HL-60/S4 treated with retinoic acid at 250 ng/mL for 4 days and 3 days (cell line): ENCODE measurements around the gene KCNT2.
"Not testable (repeated sequence)": the region's sequence is repeated elsewhere in the genome, so short reads cannot be mapped to it uniquely, and the experiment has no call there.

Experiments
- in situ Hi-C: fragments of 300-500 bp; cut with MboI; formaldehyde crosslinking; loops from 2 replicates; pipeline ENCODE4 v1.7.0; 2022; ENCODE audit warnings: low sequenced_read_pairs

KCNT2 gene

DNA sequence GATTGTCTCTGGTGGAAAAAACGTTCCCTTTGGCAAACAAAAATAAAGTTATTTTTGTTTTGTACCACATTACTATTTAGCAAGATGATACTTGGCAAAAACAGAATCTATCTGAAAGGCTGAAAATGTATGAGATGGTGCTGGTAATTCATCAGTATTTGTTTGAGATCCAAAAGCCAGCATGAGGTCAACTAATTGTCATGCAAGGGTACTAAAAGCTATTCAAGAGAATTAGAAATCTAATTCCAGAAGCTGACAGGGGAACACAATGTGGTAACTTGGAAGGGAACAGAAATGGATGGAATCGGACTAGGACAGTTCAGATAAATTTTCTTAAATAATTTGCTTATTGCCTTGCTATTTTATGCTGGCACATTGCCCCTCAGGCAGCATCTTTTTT is 263.8 kb downstream of the KCNT2 start:
- in situ Hi-C loops: no loop called here

DNA sequence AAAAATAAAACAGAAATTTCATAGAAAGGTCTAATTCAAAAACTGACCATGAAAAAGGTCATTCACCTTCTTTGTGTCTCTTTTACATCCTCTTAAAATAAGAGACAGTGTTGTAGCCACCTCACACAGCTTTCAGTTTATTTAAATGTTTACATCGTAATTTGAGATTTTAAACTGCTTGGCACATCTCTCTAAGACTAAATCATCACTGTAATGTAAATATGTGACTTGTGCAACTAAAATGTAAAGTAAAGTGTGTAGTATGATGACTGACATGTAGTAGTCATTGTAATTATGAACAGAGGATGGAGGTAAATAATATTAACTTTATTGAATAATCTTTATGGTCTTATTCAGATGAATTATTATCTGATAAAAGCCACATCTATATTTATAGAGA is 283.9 kb downstream of the KCNT2 start:
- in situ Hi-C loops: no loop called here

DNA sequence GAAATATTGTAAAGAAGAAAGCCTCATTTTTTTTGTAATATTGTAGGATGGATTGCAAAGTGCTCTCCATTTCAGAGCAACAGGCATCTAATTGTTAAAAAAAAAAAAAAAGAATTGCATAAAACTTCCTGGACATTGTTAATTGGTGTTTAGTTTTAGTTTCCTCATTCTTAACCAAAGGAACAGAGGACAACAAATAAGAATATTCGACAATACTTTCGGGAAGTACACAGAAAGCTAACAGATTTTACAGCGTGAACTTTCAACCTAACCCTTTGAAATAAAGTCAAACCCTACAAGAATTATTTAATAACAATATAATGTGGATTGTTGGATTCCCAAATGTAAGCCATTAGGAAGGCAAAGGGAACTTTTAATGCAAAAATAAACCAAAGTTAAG is 284.4 kb downstream of the KCNT2 start:
- in situ Hi-C loops: no loop called here

DNA sequence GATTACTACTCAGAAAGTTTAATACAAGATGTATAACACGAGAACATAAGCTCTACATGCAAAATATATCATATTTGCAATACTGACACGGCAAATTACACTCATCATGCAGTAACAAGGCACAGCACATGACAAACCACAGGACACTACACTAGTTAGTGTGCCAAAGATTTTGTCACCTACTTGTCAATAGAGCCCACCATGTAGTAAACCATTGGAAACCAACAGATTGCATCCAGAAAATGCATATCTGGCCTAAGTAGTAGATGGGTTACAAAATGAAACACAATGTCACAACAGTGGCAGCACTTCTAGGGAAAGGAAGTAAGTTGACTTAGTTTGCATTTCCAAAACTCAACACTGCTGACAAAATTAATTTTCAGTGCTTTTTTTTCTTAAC is 288.9 kb downstream of the KCNT2 start:
- in situ Hi-C loops: no loop called here

DNA sequence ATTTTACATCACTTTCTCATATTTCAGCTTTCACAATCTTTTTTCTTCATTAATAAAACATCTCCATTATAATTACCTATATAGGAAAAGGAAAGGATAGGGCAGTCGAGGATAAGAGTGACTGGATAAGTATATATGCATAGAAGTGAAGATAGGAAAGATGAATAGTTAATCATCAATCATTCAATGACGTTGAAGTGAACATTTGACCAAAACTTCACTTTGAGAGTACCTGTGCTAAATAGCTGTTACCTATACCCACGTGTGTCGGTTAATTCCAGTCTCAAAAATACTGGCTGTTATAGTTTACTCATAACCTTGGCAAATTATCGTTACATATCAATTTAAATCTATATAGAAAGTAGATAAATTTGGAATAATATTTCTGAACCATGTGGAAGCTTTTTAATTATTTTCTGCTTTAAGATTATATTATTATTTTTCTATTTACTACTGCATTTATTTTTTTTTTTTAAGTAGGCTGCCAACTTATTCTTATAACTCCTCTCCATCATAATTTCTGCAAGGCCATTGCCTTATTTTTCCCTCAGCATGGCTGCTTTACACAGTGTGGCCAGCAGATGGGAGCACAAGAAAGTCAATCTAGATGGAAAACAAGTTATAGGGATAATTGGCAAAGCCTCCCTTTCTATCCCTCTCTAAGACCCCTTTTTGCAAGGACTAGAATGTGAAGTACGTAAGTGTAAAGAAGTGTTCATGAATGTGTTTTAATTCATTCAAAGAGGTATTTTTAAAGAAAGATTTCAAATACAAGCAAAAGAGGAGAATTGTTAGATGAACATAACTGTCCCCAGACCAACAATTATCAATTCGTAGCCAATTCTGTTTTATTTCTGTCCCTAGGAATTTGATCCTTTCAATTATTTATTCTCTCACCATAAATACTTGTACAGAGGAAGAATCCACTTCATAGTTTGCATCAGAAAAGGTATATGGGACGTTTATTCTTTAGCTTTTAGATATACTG is 290.4 kb downstream of the KCNT2 start:
- in situ Hi-C loops: no loop called here

DNA sequence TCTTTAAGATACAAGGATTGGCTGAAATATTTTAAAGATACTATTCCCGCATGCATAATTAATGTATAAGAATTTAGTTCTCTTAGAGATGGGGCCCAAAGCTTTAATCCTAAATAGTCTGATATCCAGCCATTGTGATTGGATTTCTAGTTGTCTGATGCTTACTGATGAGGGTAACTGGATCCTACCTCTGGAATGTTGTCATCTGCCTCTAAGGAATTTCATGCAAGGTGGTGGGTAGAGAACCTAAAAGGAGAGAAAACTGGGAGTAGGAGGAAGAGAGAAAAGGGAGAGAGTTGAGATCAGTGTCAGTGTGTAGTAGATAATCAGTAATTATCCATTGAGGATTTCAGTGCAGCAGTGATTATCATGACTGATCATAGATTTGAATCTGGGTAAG is 295.5 kb downstream of the KCNT2 start:
- in situ Hi-C loops: no loop called here

DNA sequence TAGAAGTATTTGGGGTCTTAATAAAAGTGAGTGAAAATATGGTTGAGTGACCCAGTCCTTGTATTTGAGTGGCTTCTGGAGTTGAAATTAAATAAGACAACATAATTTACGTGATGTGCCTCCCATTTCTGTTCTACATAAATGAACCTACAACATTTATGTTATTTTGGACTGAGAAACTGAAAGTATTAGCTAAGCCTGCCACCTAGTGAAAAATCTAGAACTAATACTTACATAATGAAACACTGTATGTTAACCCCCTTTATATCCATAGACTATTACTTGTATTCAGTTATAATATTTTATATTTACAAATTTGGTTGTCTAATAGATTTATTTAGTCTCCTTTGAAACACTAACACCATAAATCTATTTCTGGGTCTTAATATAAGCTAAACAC is 298.9 kb downstream of the KCNT2 start:
- in situ Hi-C loops: no loop called here

DNA sequence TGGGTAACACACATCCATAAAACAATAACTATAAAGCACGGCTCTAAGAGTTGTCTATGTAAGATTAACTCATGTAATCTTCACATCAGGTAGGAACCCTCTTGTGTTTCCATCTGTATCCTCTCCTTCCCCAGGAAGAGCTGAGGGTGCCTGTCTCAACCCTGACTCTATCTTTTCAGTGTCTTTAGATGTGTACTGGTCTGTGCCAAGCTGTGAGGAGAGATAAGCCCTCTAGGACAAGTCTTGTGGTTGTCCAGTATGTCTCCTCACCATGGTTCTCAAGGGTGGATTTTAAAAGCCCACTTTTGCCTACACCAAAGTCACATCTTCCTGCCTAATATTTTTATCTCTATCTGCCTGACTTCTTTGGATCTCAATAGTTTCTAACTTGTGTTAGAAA is 300.1 kb downstream of the KCNT2 start:
- in situ Hi-C loops: no loop called here

DNA sequence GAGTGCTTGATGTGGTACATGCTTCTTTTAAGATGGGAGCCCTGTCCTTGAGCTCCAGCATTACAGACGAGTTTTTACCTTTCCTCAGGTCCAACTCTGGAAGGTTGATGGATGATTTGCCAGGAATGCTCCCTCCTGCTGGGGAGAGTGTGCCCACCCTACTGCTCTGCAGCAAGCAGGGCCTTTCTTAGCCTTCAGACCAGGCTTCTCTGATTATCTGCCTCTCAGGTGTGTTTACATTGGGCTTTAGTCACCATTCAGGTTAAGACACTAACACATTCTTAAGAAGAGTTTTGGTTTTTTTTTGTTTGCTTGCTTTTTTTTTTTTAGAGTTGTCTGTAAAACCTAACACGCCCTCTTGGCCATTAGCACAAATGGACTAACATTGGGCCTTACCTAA is 301.8 kb downstream of the KCNT2 start:
- in situ Hi-C loops: no loop called here

DNA sequence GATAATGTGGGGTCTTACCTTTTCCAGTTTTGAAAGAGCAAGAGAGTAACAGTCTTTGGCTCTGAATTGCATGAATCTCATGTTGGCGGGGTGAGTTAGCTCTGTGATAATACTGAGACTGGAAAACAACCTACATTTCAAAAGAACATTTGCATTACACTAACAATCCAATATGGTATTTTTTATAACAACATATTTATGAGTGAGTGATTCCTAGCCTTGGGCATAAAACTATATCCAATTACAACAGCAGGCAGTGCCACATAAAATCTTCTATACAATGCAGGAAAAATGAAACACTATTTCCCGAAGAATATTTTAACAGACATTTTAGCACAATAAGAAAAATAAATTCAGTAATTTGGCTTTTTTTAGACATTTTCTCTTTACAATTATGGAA is 303.0 kb downstream of the KCNT2 start:
- in situ Hi-C loops: no loop called here

DNA sequence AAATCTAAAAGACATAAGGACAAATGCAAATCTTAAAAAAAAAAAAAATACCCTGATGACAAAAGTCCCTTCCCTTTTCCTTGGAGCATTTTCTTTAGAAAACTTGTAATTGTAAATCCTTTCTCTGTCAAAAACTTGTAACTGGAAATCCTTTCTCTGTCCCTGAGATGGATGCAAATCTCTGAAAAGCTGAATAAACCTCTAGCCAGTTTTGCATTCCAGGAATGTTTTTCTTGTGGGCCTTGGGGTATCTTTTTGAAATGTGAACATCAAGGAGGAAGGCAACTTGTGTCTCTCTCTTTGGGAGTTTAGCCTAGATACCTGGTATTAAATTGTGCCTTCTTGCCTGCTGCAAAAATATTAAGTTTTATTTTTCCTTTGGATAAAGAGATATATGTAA is 305.3 kb downstream of the KCNT2 start:
- in situ Hi-C loops: no loop called here

DNA sequence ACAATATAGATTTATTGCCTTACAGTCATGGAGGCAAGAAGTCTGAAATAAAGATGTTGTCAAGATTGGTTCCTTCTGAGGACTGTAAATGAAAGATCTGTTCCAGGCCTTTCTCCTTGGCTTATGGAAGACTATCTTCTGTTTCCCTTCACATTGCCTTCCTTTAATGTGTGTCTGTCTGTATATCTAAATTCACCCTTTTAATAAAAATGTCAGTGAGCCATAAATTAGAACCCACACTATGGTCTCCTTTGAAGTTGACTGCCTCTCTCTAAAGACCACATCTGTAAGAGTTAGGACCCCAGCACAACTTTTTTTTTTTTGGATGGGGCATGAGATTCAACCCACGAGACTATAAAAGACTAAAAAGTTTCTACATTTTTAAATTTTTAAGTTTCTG is 305.8 kb downstream of the KCNT2 start:
- in situ Hi-C loops: no loop called here

DNA sequence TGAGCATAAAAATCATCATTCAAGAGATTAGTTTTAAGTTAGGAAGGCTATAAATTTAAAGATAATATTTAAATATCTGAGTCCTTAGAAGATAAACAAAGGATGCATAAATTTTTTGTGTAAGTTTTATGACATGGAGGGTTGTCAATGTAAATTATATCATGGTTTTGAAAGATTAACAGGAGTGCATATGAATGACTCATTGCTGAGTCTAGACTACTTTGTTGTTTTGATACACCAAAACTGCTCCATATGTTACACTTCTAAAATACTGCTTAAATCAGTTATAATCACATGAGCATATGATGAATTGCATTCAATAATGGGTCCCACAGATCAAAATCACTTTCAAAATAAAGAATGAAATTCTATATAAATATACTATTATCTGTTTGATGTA is 312.5 kb downstream of the KCNT2 start:
- in situ Hi-C loops: no loop called here

DNA sequence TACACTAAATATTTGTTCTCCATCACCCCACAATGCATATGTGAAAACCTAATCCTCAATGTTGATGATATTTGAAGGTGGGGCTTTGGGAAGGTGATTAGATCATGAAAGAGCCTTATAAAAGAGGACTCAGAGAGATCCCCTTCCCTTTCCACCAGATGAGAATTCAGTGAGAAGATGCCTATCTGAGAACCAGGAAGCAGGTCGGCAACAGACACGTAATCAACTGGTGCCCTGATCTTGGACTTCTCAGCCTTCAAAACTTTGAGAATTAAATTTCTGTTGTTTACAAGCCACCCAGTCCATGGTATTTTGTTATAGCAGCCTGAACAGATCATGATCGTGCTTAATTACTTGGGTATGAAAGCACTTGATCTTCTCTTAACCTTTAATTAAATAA is 329.4 kb downstream of the KCNT2 start:
- in situ Hi-C loops: no loop called here

DNA sequence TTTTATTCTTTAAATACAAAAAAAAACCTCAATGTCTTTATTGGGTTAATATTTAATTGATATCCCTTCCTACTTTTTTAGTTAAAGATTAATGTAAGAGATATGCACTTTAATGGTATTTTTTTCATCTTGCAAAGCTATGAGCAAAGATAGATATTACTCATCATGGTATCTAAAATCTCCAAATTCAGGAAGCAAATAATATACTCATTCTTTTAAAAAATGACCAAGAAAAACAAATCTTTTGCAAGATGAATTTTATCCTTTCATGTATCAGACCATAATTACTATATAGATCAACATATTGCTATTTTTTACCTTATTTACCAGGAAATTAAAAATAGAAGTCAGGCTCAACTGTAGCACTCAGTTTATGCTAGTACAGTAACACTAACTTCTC is 330.4 kb downstream of the KCNT2 start:
- in situ Hi-C loops: no loop called here

DNA sequence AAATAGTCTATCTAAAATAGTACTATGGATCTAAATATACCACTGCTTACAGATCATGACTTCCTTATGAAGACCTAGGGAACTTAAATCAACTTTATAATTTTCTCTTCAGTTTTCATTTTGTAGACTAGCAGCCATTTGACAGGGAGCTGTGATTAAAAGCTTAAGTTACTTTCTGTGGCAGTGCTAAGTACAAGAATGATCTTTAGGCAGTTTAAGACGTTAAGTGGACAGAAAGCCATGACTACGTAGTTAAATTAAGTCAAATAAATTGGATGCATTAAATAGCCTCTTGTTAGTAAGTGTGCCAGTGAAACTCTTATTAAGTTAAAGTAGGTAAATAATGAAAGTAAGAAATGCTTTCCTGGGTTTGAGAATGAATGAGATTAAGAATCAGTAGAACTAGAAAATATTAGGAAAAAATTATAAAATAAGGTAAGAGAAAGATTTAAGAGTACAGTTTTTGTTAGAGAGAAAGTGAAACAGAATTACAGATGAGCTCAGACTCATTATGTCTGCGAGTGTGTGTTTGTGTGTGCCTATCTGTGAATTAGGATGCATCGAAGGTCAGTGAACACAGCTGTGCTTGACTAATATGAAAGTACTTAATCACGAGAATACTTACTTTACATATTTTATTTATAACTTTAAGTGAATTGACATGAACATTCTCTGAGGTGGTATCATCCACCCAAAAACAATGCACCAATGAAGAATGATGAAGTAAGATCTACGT is 336.9 kb downstream of the KCNT2 start:
- in situ Hi-C loops: no loop called here

DNA sequence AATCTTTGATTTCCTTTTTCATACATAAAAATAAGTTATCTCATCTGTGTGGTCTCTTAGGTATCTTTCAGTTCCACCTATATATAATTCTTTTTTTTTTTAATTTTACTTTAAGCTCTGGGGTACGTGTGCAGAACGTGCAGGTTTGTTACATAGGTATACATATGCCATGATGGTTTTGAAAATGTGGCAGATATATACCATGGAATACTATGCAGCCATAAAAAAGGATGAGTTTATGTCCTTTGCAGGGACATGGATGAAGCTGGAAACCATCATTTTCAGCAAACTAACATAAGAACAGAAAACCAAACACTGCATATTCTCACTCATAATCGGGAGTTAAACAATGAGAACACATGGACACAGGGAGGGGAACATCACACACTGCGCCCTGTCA is 345.2 kb downstream of the KCNT2 start:
- in situ Hi-C loops: not testable (repeated sequence)

DNA sequence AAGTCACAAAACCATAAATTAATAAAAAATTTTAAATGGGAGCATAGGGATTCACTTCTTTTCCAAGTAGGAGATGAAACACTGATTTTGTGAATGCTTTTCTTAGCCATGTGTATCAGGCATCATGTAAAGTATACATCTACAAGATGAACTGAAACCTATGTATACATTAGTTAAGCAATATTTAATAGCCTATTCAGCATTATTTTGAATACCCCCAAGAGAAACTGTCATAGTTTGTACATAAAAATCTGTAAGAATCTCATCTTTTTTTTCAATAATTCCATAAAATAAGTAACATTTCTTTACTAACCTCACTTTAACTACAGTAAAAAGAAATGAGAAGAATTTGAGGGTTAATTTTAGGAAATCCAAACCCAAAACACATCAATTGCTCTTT is 348.0 kb downstream of the KCNT2 start:
- in situ Hi-C loops: no loop called here

DNA sequence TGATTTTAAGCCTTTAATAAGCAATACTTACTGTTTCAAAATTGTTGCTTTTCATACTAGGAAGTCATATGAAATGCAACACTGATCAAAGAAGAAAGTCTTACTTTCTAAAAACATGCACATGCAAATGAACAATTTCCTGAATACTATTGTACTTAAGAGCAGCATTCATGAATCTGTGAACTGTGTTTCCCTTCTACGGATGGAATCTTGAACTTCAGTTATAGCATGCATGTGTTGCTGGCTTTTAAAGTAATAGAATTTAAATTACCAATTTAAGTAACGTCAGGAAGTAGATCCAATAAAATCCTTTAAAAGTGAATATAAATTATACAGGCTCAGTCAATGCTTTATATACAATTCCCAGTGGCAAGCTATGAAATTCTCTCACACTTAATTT is 348.9 kb downstream of the KCNT2 start:
- in situ Hi-C loops: no loop called here

DNA sequence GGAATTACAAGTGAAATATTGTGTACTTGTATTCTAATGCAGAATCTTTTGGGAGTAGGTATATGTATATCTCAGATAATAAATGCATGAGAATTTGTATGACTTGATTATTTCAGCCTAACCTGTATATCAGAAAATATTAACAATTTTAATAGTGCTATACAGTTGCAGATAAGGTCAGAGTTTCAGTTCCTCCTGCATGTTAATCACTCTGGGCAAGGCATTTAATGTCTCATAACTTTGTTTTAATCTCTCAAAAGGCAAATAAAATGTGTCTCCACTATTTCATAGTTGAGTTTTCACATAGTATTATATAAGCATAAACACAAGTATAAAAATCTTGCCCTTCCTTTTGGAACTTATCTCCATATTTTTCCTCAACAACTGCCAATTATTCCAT is 352.5 kb downstream of the KCNT2 start:
- in situ Hi-C loops: no loop called here

DNA sequence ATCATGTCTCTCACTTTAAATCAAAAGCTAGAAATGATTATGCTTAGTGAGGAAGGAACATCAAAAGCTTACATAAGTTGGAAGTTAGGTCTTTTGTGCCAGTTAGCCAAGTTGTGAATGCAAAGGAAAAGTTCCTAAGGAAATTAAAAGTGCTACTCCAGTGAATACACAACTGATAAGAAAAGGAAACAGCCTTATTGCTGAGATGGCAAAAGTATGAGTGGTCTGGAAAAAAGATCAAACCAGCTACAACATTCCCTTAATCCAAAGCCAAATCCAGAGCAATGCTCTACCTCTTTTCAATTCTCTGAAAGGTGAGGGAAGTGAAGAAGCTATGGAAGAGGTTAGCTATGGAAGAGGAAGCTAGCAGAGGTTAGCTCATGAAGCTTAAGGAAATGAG is 378.7 kb downstream of the KCNT2 start:
- in situ Hi-C loops: no loop called here

DNA sequence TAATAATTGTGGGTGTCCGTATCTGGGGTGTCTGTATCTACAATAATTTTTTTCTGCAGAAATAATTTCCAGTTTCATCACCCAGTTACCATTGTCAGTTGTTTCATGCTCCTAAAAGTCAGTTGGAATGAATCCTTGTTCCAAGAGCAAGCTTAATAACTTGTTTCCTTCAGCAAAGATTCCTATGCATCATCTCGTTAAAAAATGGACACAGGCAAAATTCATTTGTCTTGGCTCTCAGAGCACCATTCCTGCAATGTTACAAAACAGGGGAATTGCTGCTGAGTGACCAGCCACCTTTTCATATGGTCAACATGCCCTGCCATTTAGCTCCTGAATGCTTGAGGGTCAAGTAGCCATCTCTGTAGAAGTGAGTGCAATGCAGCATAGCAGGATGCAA is 393.4 kb downstream of the KCNT2 start:
- in situ Hi-C loops: no loop called here
